NCI-H345 treated with DMSO at 0.1 percent for 48 hours (cell line): ENCODE results near the gene APBA2.

Experiments used
- DNase-seq: peaks from one replicate; lab custom pipeline; 2025; ENCODE audit not compliant: unreplicated experiment; lab: John Stamatoyannopoulos, UW

The APBA2 gene

DNA sequence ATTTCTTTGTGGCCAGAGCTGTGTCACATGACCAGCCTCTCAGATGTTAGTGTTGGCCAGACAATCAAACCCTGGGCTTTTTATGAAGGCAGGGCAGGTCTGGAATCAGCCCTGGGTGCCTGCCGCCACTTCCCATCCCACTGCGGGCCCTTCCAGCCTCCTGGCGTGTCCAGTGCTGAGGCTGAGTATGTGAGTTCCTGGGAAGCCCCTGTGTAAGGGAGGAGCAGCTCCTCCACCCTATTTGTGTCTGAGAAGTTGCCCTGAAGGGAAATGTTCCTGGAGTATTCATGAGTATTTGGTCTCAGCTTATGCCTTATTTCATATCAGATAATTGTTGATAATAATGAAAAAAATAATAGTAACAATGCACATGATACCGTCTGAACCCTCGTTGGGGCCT, 193.7 kb downstream of the APBA2 start:
- DNase-seq, result no peak

GRCh38 chr15:29081781-29082180, 196.0 kb downstream of the APBA2 start:
- DNase-seq, result no peak

GRCh38 chr15:29083161-29083560, 197.4 kb downstream of the APBA2 start:
- no peak for DNase-seq

- no peak for DNase-seq
Measured at GRCh38 chr15:29083858-29084257, 198.1 kb downstream of the APBA2 start.

- no peak for DNase-seq
Measured at GRCh38 chr15:29086001-29086400, 200.2 kb downstream of the APBA2 start.

DNA sequence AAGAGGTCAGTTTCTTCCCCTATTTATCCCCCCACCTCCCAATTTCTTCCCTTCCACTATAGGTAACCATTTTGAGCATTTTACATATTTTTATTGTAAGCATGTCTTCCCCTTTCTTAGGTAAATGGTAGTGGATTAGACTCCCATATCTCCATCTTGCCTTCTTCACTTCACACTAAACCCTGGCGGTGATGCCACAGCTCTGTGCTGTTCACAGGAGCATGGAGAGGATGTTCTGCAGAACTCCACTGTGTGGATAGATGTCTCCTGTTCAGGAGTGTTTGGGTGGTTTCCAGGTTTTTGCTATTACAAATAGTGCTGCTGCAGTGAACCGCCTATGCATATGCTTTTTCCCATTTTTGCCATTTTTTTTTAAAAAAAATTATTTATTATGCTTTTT, 201.1 kb downstream of the APBA2 start:
- DNase-seq, result no peak

GRCh38 chr15:29087521-29088285, 201.9 kb downstream of the APBA2 start:
- no peak for DNase-seq

DNA sequence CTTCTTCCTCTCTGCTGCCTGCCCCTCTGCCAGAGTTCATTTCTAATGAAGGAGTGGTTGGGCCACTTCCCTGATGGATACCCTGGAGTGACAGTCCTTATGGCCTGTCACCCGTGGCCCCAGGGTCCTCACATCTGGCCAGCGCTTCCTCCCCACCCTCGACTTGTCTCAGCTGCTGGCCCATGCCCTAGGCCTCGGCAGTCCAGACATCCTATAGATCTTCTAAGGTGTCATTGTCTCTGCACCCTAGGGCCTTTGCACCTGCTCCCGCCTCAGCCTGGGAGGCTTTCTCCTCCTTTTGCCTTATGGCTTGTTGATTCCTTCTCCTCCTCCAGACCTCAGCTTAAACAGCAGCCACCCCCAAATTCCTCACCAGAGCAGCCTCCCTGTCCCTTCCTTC, 202.9 kb downstream of the APBA2 start:
- no peak for DNase-seq

DNA sequence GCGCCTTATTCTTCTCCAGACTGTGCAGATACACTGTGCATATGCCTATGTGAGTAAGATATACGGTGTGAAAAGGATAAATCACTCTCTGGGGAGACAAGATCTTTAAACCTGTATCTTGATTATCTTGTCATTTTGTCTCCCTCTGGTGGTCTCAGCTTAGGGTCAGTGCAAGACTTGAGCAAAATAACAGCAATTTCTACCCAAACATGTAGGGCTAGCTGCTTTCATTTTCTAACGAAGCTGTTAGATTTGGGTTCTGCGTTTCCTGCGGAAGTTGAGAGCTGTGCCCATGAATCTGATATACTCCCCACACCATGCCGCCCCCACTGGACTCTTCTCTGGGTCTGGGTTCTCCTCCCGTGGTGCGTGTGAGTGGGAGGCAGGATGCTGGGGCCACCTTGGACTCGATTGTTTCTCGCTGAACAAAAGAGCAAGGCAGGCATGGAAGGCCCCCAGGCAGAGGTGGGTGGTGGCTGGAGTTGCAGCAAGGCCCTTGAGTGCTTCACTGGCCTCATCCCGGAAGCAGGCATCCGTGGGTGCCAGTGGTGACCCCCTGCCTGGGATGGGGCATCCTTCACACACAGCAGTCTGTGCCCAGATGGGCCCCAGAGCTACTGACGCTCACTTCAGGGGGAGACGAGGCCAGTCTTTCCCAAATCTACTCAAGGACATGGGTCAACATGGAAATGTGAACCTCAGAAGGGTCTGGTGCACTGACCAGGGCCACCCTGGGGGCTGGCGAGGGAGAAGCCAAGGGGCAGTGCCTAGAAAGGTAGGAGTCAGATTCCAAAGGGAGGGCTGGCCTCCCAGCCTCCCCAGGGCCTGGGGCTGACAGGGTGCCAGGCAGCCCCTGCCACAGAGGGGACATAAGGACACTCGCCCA, 204.2 kb downstream of the APBA2 start:
- no peak for DNase-seq

- no peak for DNase-seq
Measured at GRCh38 chr15:29090617-29091466, 205.1 kb downstream of the APBA2 start.

DNA sequence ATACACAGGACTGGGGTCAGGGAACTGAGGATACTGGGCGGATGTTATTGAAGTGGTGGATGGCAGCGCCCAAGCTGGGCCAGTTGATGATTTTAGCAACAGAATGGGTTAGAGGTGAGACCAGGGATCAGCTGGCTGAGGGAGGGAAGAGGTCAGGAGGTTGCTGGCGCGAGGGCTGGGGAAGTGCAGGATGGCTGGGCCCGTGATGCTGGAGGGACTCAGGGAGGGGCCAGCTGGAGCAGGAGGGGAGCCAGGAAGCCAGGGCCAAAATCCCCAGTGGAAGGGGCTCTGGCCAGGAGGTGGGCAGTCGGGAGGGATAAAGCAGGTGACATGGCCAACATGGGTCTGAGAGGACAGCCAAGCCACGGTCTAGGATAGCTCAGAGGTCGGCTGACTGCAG, 205.9 kb downstream of the APBA2 start:
- DNase-seq, result no peak

DNA sequence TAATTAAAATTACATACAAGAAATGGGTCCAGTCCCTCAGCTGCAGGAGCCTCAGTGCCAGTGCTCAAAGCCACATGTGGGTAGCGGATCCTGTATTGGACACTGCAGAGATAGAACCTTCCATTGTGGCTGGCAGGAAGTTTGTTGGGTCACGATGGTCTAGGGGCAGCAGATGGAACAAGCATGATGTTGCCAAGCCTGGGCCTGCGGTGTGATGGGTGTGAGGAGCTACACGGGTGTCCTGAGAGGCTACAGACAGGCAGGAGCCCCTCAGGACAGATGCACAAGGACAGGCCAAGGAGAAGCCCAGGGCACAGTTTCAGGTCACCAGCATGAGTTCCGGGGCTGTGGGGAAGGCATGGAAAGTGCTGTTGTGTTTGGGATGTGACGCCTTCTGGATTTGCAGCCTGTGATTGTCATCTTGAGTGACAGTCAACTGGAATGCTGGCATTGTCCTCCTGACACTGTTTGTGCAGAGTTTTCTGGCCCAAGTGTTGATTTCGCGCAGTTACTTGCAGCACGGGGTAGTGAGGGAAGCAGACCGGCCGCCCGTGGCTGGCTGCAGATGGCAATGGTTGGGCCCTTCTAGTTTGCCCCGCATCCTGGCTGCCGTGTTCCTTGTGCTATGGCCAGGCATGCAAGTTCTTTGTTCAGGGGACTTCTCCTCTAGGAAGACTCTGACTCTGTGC, 206.7 kb downstream of the APBA2 start:
- no peak for DNase-seq

DNA sequence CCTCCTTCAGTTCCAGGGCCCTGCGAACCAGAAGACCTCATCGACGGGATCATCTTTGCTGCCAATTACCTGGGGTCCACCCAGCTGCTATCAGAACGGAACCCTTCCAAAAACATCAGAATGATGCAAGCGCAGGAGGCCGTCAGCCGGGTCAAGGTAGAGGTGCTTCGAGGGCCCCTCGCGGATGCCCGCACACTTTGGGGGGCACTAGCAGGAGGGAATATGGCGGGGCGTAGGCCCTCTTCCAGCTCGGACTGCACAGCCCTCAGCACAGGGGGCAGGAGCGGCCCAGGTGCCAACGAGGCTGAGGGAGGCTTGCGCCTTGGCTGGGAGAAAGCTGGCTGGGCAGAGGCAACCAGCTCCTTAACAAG, 207.3 kb downstream of the APBA2 start:
- DNase-seq, result no peak

DNA sequence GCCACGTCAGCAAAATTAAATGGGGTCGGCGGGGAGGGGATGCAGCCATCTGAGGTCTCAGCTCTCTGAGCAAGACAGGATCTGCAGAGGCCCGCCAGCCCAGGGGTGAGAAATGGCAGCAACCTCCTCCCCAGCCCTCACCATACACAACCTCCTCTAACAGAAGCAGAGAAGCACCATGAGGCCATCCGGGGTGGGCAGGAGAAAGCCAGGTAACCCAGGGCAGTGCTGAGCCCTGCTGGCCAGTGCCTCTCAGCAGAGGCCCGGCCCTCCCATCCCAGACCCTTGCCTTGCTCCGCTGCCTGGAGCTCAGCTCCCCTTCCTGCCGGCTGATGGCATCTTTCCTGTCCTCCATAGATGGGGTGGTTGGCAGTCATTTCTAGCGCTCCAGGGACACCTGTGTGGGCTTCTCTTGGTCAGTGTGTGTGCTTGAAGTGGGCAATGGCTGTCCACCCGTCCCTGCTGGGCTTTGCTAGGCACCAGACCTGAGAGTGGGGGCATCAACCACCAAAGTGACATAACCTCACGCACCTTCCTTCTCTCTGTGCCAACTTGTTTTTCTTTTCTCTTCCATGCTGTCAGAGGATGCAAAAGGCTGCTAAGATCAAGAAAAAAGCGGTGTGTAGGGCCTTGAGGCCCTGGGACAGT, 208.0 kb downstream of the APBA2 start:
- DNase-seq, result no peak

DNA sequence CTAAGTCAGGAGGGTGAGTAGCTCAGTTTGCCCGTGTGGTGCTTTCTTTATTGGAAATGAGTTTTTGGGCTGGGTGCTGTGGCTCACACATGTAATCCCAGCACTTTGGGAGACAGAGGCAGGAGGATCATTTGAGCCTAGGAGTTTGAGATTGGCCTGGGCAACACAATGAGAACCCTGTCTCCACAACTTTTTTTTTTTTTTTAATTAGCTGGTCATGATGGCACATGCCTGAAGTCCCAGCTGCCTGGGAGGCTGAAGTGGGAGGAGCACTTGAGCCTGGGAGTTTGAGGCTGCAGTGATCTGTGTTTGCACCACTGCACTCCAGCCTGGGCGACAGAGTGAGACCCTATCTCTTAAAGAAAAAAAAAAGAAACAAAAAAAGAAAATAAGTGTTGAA, 208.9 kb downstream of the APBA2 start:
- no peak for DNase-seq

GRCh38 chr15:29095746-29096145, 210.0 kb downstream of the APBA2 start:
- no peak for DNase-seq

- no peak for DNase-seq
Measured at GRCh38 chr15:29097168-29097567, 211.4 kb downstream of the APBA2 start.

DNA sequence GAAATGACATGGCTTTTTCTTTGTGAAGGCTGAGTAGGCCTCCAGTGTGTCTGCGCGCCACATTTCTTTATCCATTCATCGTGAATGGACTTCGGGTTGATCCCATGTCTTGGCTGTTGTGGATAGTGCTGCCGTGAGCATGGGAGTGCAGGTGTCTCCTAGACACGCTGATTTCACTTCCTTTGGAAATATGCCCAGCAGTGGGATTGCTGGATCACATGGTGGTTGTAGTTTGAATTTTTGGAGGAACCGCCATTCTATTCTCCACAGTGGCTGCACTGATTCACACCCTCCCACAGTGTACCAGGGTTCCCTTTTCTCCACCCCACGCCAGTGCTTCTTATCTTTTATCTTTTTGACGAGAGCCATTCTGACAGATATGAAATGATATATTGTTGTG, 212.2 kb downstream of the APBA2 start:
- DNase-seq, result no peak

DNA sequence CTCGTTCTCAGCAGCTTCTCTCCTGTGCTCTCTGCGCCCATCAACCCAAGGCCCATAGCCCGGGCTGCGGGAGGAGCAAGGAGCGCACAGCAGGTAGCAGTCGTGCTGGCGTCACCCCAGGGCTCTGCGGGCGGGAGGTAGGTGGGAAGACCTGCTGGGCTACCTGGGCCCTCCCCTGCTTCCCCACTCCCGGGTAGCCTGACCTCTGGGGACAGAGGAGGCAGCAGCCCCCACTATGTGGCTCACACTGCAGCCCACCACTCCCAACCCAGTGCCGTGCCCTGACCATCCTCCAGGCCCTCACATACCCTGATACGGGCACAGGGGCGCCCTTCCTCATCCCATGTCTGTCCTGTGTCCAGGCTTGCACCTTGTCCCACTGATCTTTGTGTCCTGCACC, 212.9 kb downstream of the APBA2 start:
- DNase-seq, result no peak

GRCh38 chr15:29099131-29099880, 213.5 kb downstream of the APBA2 start:
- DNase-seq, result no peak
